ENCODE measurements around the gene BCAR3. TPM values are rescaled to one million over a fixed set of nuclear protein-coding genes. Genes with fewer than 3 reads are reported as not detected.
"Not testable (repeated sequence)": the region's sequence is repeated elsewhere in the genome, so short reads cannot be mapped to it uniquely, and the experiment has no call there.

BCAR3 gene
- total RNA-seq, 1 donor from 2014 or later: 9.2 TPM

GRCh38 chr1:93678946-93679480 is 2.6 kb downstream of the BCAR3 start:
- no peaks in the 10 kb centered on the region for H3K36me3 Mint-ChIP-seq
- no peak for DNase-seq (ENCODE audit: low spot score in 2 of 2, unreplicated experiment in 2 of 2)
- H3K27ac Mint-ChIP-seq: peak overlapping the region; percentile 32
- peak overlapping the region; percentile 4 for H3K4me3 Mint-ChIP-seq
- H3K4me1 Mint-ChIP-seq: peaks cover 52% of the 10 kb centered on the region
- H3K27me3 Mint-ChIP-seq (ENCODE audit: low read depth): peaks cover 32% of the 10 kb centered on the region
- no peak for TF ChIP-seq CTCF (IDR thresholded peaks at IDR 0.05; ENCODE audit: unreplicated experiment)
- no peaks in the 10 kb centered on the region for H3K9me3 Mint-ChIP-seq

- peaks cover 57% of the 10 kb centered on the region for H3K4me1 Mint-ChIP-seq
- no peak overlapping the region for H3K4me3 Mint-ChIP-seq
- peaks cover 29% of the 10 kb centered on the region for H3K27me3 Mint-ChIP-seq (ENCODE audit: low read depth)
- no peak for DNase-seq (ENCODE audit: low spot score in 2 of 2, unreplicated experiment in 2 of 2)
- no peak overlapping the region for H3K27ac Mint-ChIP-seq
- no peak for TF ChIP-seq CTCF (IDR thresholded peaks at IDR 0.05; ENCODE audit: unreplicated experiment)
- H3K36me3 Mint-ChIP-seq: no peaks in the 10 kb centered on the region
- H3K9me3 Mint-ChIP-seq: no peaks in the 10 kb centered on the region
Measured at GRCh38 chr1:93678491-93678890, 3.1 kb downstream of the BCAR3 start.

- Mint-ChIP-seq H3K27me3 (ENCODE audit: low read depth) (peaks cover 21% of the 10 kb centered on the region), H3K27ac (no peak overlapping the region), H3K4me3 (no peak overlapping the region), H3K9me3 (no peaks in the 10 kb centered on the region), H3K36me3 (no peaks in the 10 kb centered on the region), H3K4me1 (peaks cover 64% of the 10 kb centered on the region)
- no peak for TF ChIP-seq CTCF (IDR thresholded peaks at IDR 0.05; ENCODE audit: unreplicated experiment)
- DNase-seq (ENCODE audit: low spot score in 2 of 2, unreplicated experiment in 2 of 2): no peak
Measured at GRCh38 chr1:93677729-93678128, 3.9 kb downstream of the BCAR3 start.

- DNase-seq (ENCODE audit: low spot score in 2 of 2, unreplicated experiment in 2 of 2): no peak
- Mint-ChIP-seq H3K4me3 (no peak overlapping the region), H3K9me3 (no peaks in the 10 kb centered on the region), H3K27me3 (ENCODE audit: low read depth) (peaks cover 15% of the 10 kb centered on the region), H3K4me1 (peaks cover 69% of the 10 kb centered on the region), H3K27ac (no peak overlapping the region), H3K36me3 (no peaks in the 10 kb centered on the region)
- TF ChIP-seq CTCF (IDR thresholded peaks at IDR 0.05; ENCODE audit: unreplicated experiment): no peak
Measured at GRCh38 chr1:93676427-93676826, 5.2 kb downstream of the BCAR3 start.

- Mint-ChIP-seq H3K4me1 (peaks cover 69% of the 10 kb centered on the region), H3K4me3 (no peak overlapping the region), H3K27me3 (ENCODE audit: low read depth) (peaks cover 15% of the 10 kb centered on the region), H3K9me3 (no peaks in the 10 kb centered on the region), H3K27ac (no peak overlapping the region), H3K36me3 (no peaks in the 10 kb centered on the region)
- no peak for TF ChIP-seq CTCF (IDR thresholded peaks at IDR 0.05; ENCODE audit: unreplicated experiment)
- DNase-seq (ENCODE audit: low spot score in 2 of 2, unreplicated experiment in 2 of 2): no peak
Measured at GRCh38 chr1:93675931-93676330, 5.7 kb downstream of the BCAR3 start.

GRCh38 chr1:93675271-93675670 is 6.4 kb downstream of the BCAR3 start:
- no peak for TF ChIP-seq CTCF (IDR thresholded peaks at IDR 0.05; ENCODE audit: unreplicated experiment)
- Mint-ChIP-seq H3K27ac (no peak overlapping the region), H3K4me3 (no peak overlapping the region)

GRCh38 chr1:93674071-93674470 is 7.6 kb downstream of the BCAR3 start:
- not testable (repeated sequence) for H3K36me3 Mint-ChIP-seq; DNase-seq (ENCODE audit: low spot score in 2 of 2, unreplicated experiment in 2 of 2); H3K4me3 Mint-ChIP-seq; H3K27ac Mint-ChIP-seq; H3K9me3 Mint-ChIP-seq
- peaks cover 11% of the 10 kb centered on the region for H3K27me3 Mint-ChIP-seq (ENCODE audit: low read depth)
- H3K4me1 Mint-ChIP-seq: peaks cover 60% of the 10 kb centered on the region

More at GRCh38 chr1:93675271-93675670, 6.4 kb downstream of the BCAR3 start:
- Mint-ChIP-seq H3K36me3 (no peaks in the 10 kb centered on the region), H3K4me1 (peaks cover 63% of the 10 kb centered on the region), H3K9me3 (no peaks in the 10 kb centered on the region), H3K27me3 (ENCODE audit: low read depth) (peaks cover 11% of the 10 kb centered on the region)
- DNase-seq (ENCODE audit: low spot score in 2 of 2, unreplicated experiment in 2 of 2): no peak
